SK-N-SH treated with all-trans-retinoic acid at 6 μM for 48 hours (cell line): Measurements from ENCODE around the gene CD84.
"Not testable (repeated sequence)": the region's sequence is repeated elsewhere in the genome, so short reads cannot be mapped to it uniquely, and the experiment has no call there.

Experiments
- ATAC-seq: fragments of 200-7000 bp; cut with Tn5 transposase; 3 replicates; pipeline ENCODE4 v1.9.1; 2020; ENCODE audit warnings: mild to moderate bottlenecking, moderate library complexity
- ARNTL ChIP-seq: fragments of 450-650 bp; formaldehyde crosslinking; IDR thresholded peaks from 2 replicates; pipeline ENCODE4 v1.5.0; 2020; ENCODE audit warnings: low read depth, mild to moderate bottlenecking, moderate library complexity, borderline replicate concordance
- BACH2 ChIP-seq: fragments of 250-450 bp; sonication (Bioruptor Pico); IDR thresholded peaks from 2 replicates; pipeline ENCODE4 v1.9.0; 2021; ENCODE audit warnings: mild to moderate bottlenecking, borderline replicate concordance
- CREB5 ChIP-seq: fragments of 250-450 bp; sonication (Bioruptor Pico); IDR thresholded peaks from 2 replicates; pipeline ENCODE4 v1.5.1; 2020; ENCODE audit warnings: low read depth, mild to moderate bottlenecking, moderate library complexity
- CSDC2 ChIP-seq: fragments of 250-450 bp; sonication (Bioruptor Pico); IDR thresholded peaks from 2 replicates; pipeline ENCODE4 v1.5.0; 2020; ENCODE audit warnings: mild to moderate bottlenecking, moderate library complexity
- ESRRG ChIP-seq: fragments of 250-450 bp; sonication (Bioruptor Pico); IDR thresholded peaks from 2 replicates; pipeline ENCODE4 v1.6.1; 2021; ENCODE audit warnings: mild to moderate bottlenecking
- GLIS3 ChIP-seq: fragments of 250-450 bp; sonication (Bioruptor Pico); IDR thresholded peaks from 2 replicates; pipeline ENCODE4 v1.5.0; 2020; ENCODE audit warnings: mild to moderate bottlenecking, moderate library complexity
- ISL1 ChIP-seq: fragments of 250-450 bp; sonication (Bioruptor Pico); IDR thresholded peaks from 2 replicates; pipeline ENCODE4 v2.1.2; 2022; ENCODE audit warnings: mild to moderate bottlenecking, moderate library complexity
- OSR1 ChIP-seq: fragments of 250-450 bp; sonication (Bioruptor Pico); IDR thresholded peaks from 2 replicates; pipeline ENCODE4 v1.8.0; 2022; ENCODE audit warnings: moderate library complexity, mild to moderate bottlenecking, inconsistent platforms
- PPARA ChIP-seq: fragments of 250-450 bp; sonication (Bioruptor Pico); IDR thresholded peaks from 2 replicates; pipeline ENCODE4 v1.5.0; 2020; ENCODE audit warnings: mild to moderate bottlenecking, borderline replicate concordance
- RARB ChIP-seq: fragments of 250-450 bp; sonication (Bioruptor Pico); IDR thresholded peaks from 2 replicates; pipeline ENCODE4 v1.8.0; 2021; ENCODE audit warnings: mild to moderate bottlenecking, moderate library complexity
- SNAI2 ChIP-seq: fragments of 250-450 bp; sonication (Bioruptor Pico); IDR thresholded peaks from 2 replicates; pipeline ENCODE4 v1.5.0; 2020; ENCODE audit warnings: mild to moderate bottlenecking, moderate library complexity
- TCF4 ChIP-seq: fragments of 250-450 bp; sonication (Bioruptor Pico); IDR thresholded peaks from 2 replicates; pipeline ENCODE4 v1.8.0; 2021; ENCODE audit warnings: mild to moderate bottlenecking, moderate library complexity, borderline replicate concordance
- TOX ChIP-seq: fragments of 250-450 bp; sonication (Bioruptor Pico); IDR thresholded peaks from 2 replicates; pipeline ENCODE4 v1.8.0; 2021; ENCODE audit warnings: mild to moderate bottlenecking, moderate library complexity, borderline replicate concordance
- TSHZ2 ChIP-seq: fragments of 250-450 bp; sonication (Bioruptor Pico); IDR thresholded peaks from 2 replicates; pipeline ENCODE4 v1.5.0; 2020; ENCODE audit warnings: mild to moderate bottlenecking, moderate library complexity
- ZC3H10 ChIP-seq: fragments of 250-450 bp; sonication (Bioruptor Pico); IDR thresholded peaks from 2 replicates; pipeline ENCODE4 v1.5.1; 2021; ENCODE audit warnings: mild to moderate bottlenecking, moderate library complexity
- ZFP3 ChIP-seq: fragments of 250-450 bp; sonication (Bioruptor Pico); IDR thresholded peaks from 2 replicates; pipeline ENCODE4 v1.5.0; 2020; ENCODE audit warnings: mild to moderate bottlenecking, moderate library complexity
- ZFP30 ChIP-seq: fragments of 450-650 bp; formaldehyde crosslinking; IDR thresholded peaks from 2 replicates; pipeline ENCODE4 v1.5.0; 2022; ENCODE audit warnings: mild to moderate bottlenecking, moderate library complexity
- ZNF565 ChIP-seq: fragments of 450-650 bp; formaldehyde crosslinking; conservative IDR thresholded peaks from 2 replicates; pipeline ENCODE4 v1.5.0; 2020; ENCODE audit warnings: low read depth, mild to moderate bottlenecking, moderate library complexity
- ZNF70 ChIP-seq: fragments of 450-650 bp; formaldehyde crosslinking; IDR thresholded peaks from 2 replicates; pipeline ENCODE4 v1.5.0; 2020; ENCODE audit warnings: mild to moderate bottlenecking, moderate library complexity
- ZNF8 ChIP-seq: fragments of 450-650 bp; formaldehyde crosslinking; IDR thresholded peaks from 2 replicates; pipeline ENCODE4 v1.5.0; 2020; ENCODE audit warnings: mild to moderate bottlenecking, moderate library complexity

The CD84 gene

GRCh38 chr1:160534823-160535605 is 44.3 kb downstream of the CD84 start:
- no peak for ATAC-seq
- no peak for TF ChIP-seq ZC3H10 (CRISPR knock-in tag)
- no peak for TF ChIP-seq SNAI2 (CRISPR knock-in tag)
- TF ChIP-seq ZNF8 (CRISPR knock-in tag): no peak
- TF ChIP-seq TSHZ2 (CRISPR knock-in tag): no peak
- TF ChIP-seq TCF4 (CRISPR knock-in tag): no peak
- no peak for TF ChIP-seq ZFP30 (CRISPR knock-in tag)
- no peak for TF ChIP-seq ISL1 (CRISPR knock-in tag)
- TF ChIP-seq, all 23 proteins: peak for 0

GRCh38 chr1:160532557-160532813 is 46.8 kb downstream of the CD84 start:
- ATAC-seq: not testable (repeated sequence)

GRCh38 chr1:160531809-160532556 is 47.3 kb downstream of the CD84 start:
- ATAC-seq: not testable (repeated sequence)

GRCh38 chr1:160529401-160529952 is 49.8 kb downstream of the CD84 start:
- ATAC-seq: not testable (repeated sequence)

- ATAC-seq: not testable (repeated sequence)
These were observed 55.5 kb downstream of the CD84 start for GRCh38 chr1:160523789-160524188.

- no peak for TF ChIP-seq ARNTL (CRISPR knock-in tag)
- TF ChIP-seq ZFP30 (CRISPR knock-in tag): no peak
- TF ChIP-seq BACH2 (CRISPR knock-in tag): no peak
- no peak for TF ChIP-seq RARB (CRISPR knock-in tag)
- TF ChIP-seq CSDC2 (CRISPR knock-in tag): no peak
- TF ChIP-seq TOX: no peak
- no peak for TF ChIP-seq ESRRG (CRISPR knock-in tag)
- no peak for TF ChIP-seq GLIS3 (CRISPR knock-in tag)
- no peak for TF ChIP-seq ZNF8 (CRISPR knock-in tag)
- no peak for TF ChIP-seq ZC3H10 (CRISPR knock-in tag)
- TF ChIP-seq TSHZ2 (CRISPR knock-in tag): no peak
- TF ChIP-seq PPARA (CRISPR knock-in tag): no peak
- no peak for TF ChIP-seq OSR1 (CRISPR knock-in tag)
- TF ChIP-seq TCF4 (CRISPR knock-in tag): no peak
- no peak for TF ChIP-seq ZNF565 (CRISPR knock-in tag)
- TF ChIP-seq CREB5: no peak
- TF ChIP-seq ZNF70 (CRISPR knock-in tag): no peak
- no peak for TF ChIP-seq SNAI2 (CRISPR knock-in tag)
- TF ChIP-seq ISL1 (CRISPR knock-in tag): no peak
- TF ChIP-seq ZFP3: no peak
- no peak for ATAC-seq
These were observed 56.5 kb downstream of the CD84 start, which contains the start of gene SLAMF6 for GRCh38 chr1:160522622-160523345. Gene SLAMF6 (minus strand): TSS chr1:160523255. CDS start chr1:160523192, 63 bp downstream.
